Panc1 (cell line): Measurements from ENCODE around the gene NEMP1.

Experiments used
- POLR2AphosphoS5 ChIP-seq: IDR thresholded peaks from 2 replicates; pipeline ENCODE4 v1.6.1; 2012; ENCODE audit warnings: mild to moderate bottlenecking, low read depth, low read length, moderate library complexity
- SIN3A ChIP-seq: IDR thresholded peaks from 2 replicates; pipeline ENCODE4 v1.6.1; 2012; ENCODE audit warnings: low read depth, mild to moderate bottlenecking, low read length, moderate library complexity, borderline replicate concordance; ENCODE audit not compliant: insufficient read depth
- TF ChIP-seq, protein P1 (sequence below): fragments of 450-650 bp; IDR thresholded peaks from 2 replicates; pipeline ENCODE4 v1.5.1; 2017; ENCODE audit warnings: mild to moderate bottlenecking
- TF ChIP-seq, protein P2 (sequence below), 2 experiments: IDR thresholded peaks; 2 replicates each; pipeline ENCODE4 v1.6.1; 2011 to 2012; ENCODE audit warnings: low read depth in 2 of 2, control low read depth in 1 of 2, low read length in 1 of 2, mild to moderate bottlenecking in 1 of 2, moderate library complexity in 1 of 2; ENCODE audit not compliant: insufficient read depth in 1 of 2

DNA sequence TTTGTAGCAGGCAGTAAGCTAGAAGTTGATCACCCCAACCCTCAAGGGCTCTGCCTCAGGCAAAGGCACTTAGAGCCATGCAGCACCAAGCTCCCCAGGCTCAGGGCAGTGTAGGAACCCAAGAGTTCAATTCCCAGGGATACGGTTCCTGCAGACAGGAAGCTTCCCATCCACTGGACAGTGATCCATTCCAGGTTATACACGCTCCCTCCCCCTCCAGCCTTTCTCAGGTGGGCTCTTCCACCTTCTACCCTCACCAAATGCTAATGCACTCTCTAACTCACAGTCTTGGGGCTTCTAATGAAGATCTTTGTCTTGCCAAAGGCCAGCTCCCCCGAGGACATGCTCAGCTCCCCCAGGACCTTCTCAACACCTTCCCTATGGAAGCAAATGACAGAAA is 41.3 kb downstream of the NEMP1 start:
- TF ChIP-seq, protein P1, sequence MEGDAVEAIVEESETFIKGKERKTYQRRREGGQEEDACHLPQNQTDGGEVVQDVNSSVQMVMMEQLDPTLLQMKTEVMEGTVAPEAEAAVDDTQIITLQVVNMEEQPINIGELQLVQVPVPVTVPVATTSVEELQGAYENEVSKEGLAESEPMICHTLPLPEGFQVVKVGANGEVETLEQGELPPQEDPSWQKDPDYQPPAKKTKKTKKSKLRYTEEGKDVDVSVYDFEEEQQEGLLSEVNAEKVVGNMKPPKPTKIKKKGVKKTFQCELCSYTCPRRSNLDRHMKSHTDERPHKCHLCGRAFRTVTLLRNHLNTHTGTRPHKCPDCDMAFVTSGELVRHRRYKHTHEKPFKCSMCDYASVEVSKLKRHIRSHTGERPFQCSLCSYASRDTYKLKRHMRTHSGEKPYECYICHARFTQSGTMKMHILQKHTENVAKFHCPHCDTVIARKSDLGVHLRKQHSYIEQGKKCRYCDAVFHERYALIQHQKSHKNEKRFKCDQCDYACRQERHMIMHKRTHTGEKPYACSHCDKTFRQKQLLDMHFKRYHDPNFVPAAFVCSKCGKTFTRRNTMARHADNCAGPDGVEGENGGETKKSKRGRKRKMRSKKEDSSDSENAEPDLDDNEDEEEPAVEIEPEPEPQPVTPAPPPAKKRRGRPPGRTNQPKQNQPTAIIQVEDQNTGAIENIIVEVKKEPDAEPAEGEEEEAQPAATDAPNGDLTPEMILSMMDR = no peak
- TF ChIP-seq POLR2AphosphoS5 (no peak), SIN3A (no peak)
- TF ChIP-seq, protein P2, sequence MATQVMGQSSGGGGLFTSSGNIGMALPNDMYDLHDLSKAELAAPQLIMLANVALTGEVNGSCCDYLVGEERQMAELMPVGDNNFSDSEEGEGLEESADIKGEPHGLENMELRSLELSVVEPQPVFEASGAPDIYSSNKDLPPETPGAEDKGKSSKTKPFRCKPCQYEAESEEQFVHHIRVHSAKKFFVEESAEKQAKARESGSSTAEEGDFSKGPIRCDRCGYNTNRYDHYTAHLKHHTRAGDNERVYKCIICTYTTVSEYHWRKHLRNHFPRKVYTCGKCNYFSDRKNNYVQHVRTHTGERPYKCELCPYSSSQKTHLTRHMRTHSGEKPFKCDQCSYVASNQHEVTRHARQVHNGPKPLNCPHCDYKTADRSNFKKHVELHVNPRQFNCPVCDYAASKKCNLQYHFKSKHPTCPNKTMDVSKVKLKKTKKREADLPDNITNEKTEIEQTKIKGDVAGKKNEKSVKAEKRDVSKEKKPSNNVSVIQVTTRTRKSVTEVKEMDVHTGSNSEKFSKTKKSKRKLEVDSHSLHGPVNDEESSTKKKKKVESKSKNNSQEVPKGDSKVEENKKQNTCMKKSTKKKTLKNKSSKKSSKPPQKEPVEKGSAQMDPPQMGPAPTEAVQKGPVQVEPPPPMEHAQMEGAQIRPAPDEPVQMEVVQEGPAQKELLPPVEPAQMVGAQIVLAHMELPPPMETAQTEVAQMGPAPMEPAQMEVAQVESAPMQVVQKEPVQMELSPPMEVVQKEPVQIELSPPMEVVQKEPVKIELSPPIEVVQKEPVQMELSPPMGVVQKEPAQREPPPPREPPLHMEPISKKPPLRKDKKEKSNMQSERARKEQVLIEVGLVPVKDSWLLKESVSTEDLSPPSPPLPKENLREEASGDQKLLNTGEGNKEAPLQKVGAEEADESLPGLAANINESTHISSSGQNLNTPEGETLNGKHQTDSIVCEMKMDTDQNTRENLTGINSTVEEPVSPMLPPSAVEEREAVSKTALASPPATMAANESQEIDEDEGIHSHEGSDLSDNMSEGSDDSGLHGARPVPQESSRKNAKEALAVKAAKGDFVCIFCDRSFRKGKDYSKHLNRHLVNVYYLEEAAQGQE (IDR thresholded peaks at IDR 0.05; ENCODE audit: insufficient read depth in 1 of 2, low read depth in 2 of 2, low read length in 1 of 2) = no peak
